KMS-11 (cell line): ENCODE data around the gene CMIP.

ENCODE experiments used
- H2AFZ ChIP-seq: fragments of 200-600 bp; sonication (generic); 2 replicates; pipeline ENCODE4 v1.6.1; 2016; ENCODE audit warnings: antibody characterized with exemption, mixed run types, low read depth
- H3K27ac ChIP-seq: fragments of 200-600 bp; sonication (generic); 2 replicates; pipeline ENCODE4 v1.6.1; 2016; ENCODE audit warnings: mild to moderate bottlenecking, mixed run types
- H3K27me3 ChIP-seq: fragments of 200-600 bp; sonication (generic); 2 replicates; pipeline ENCODE4 v1.6.1; 2017; ENCODE audit warnings: mild to moderate bottlenecking, low read depth, mixed run types, moderate library complexity; ENCODE audit not compliant: insufficient read depth
- H3K36me3 ChIP-seq: fragments of 200-600 bp; sonication (generic); 2 replicates; pipeline ENCODE4 v1.6.1; 2017; ENCODE audit warnings: mild to moderate bottlenecking, mixed run types; ENCODE audit not compliant: insufficient read depth
- H3K4me1 ChIP-seq: fragments of 200-600 bp; sonication (generic); 2 replicates; pipeline ENCODE4 v1.6.1; 2016; ENCODE audit warnings: mild to moderate bottlenecking, low read depth, mixed run types; ENCODE audit not compliant: poor library complexity, severe bottlenecking
- H3K4me2 ChIP-seq: fragments of 200-600 bp; sonication (generic); 2 replicates; pipeline ENCODE4 v1.7.0; 2016; ENCODE audit warnings: mild to moderate bottlenecking, mixed run types
- H3K4me3 ChIP-seq: fragments of 200-600 bp; sonication (generic); IDR thresholded peaks from 2 replicates; pipeline ENCODE4 v1.6.1; 2017; ENCODE audit warnings: low read depth, low read length, mixed read lengths; ENCODE audit not compliant: insufficient read depth
- H3K79me2 ChIP-seq: fragments of 200-600 bp; sonication (generic); 2 replicates; pipeline ENCODE4 v1.6.1; 2016; ENCODE audit warnings: low read depth, mixed run types; ENCODE audit not compliant: insufficient read depth
- H3K9ac ChIP-seq: fragments of 200-600 bp; sonication (generic); 2 replicates; pipeline ENCODE4 v1.6.1; 2016; ENCODE audit warnings: mild to moderate bottlenecking, mixed run types
- H4K20me1 ChIP-seq: fragments of 200-600 bp; sonication (generic); 2 replicates; pipeline ENCODE4 v1.6.1; 2016; ENCODE audit warnings: mild to moderate bottlenecking, mixed run types; ENCODE audit not compliant: insufficient read depth
- TF ChIP-seq, protein P1 (sequence below): fragments of 200-600 bp; sonication (generic); conservative IDR thresholded peaks from 2 replicates; pipeline ENCODE4 v1.6.1; 2017; ENCODE audit warnings: low read depth, mild to moderate bottlenecking, antibody characterized with exemption, low read length, moderate library complexity, mixed read lengths

Gene CMIP

GRCh38 chr16:81607006-81607405 is 162.4 kb downstream of the CMIP start:
- H3K4me1 ChIP-seq = no peaks in the 10 kb centered on the region
- H3K27me3 ChIP-seq = no peaks in the 10 kb centered on the region
- H3K4me2 ChIP-seq = no peak overlapping the region

GRCh38 chr16:81607805-81608522 is 163.4 kb downstream of the CMIP start:
- Histone ChIP-seq H3K9ac (no peak overlapping the region), H4K20me1 (no peaks in the 10 kb centered on the region), H3K79me2 (peaks cover 20% of the 10 kb centered on the region; the same call in 1 of the 2 replicates), H3K27me3 (no peaks in the 10 kb centered on the region), H3K4me3 (no peak overlapping the region), H3K4me2 (no peak overlapping the region), H3K36me3 (0 out of 2 replicates have a peak, but pooled peaks cover 5% of the 10 kb centered on the region), H3K27ac (no peak overlapping the region), H2AFZ (no peak overlapping the region), H3K4me1 (no peaks in the 10 kb centered on the region)
- TF ChIP-seq, protein P1, sequence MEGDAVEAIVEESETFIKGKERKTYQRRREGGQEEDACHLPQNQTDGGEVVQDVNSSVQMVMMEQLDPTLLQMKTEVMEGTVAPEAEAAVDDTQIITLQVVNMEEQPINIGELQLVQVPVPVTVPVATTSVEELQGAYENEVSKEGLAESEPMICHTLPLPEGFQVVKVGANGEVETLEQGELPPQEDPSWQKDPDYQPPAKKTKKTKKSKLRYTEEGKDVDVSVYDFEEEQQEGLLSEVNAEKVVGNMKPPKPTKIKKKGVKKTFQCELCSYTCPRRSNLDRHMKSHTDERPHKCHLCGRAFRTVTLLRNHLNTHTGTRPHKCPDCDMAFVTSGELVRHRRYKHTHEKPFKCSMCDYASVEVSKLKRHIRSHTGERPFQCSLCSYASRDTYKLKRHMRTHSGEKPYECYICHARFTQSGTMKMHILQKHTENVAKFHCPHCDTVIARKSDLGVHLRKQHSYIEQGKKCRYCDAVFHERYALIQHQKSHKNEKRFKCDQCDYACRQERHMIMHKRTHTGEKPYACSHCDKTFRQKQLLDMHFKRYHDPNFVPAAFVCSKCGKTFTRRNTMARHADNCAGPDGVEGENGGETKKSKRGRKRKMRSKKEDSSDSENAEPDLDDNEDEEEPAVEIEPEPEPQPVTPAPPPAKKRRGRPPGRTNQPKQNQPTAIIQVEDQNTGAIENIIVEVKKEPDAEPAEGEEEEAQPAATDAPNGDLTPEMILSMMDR = no peak

More at GRCh38 chr16:81607006-81607405, 162.4 kb downstream of the CMIP start:
- Histone ChIP-seq H3K36me3 (0 out of 2 replicates have a peak, but pooled peaks cover 5% of the 10 kb centered on the region), H4K20me1 (no peaks in the 10 kb centered on the region), H3K9ac (no peak overlapping the region), H2AFZ (no peak overlapping the region), H3K79me2 (peaks cover 23% of the 10 kb centered on the region; the same call in 1 of the 2 replicates), H3K27ac (no peak overlapping the region), H3K4me3 (no peak overlapping the region)
- TF ChIP-seq, protein P1 = no peak

DNA sequence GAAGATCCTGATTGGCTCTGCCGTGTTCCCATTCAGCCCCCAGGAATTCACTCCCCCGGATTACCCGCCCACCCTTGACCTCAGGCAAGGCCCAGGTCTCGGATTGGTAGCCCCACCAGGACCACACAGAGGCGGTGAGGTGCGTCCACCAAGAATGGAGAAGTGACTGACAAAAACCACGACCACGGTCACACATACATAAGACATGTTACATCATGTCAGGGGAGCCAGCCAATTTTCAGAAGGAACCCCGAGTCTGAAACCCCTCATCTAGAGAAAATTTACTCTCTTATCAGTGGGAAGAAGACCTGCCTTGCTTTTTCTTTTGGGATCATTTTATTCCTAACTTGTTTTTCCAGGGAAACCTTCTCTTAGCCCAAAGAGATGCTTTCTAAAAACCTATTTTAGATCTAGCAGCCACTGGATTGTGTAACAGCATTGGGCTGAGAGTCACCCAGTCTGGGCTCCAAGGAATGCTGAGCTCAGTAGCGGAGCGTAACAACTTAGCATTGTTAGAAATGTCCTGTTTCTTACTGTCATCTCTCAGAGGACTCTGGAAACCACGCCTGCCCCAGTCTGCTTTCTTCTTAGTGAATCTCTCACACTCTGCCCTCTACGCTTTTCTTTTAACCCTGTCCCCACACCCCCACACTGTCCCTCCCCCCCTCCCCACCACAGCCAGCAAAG is 164.1 kb downstream of the CMIP start:
- Histone ChIP-seq H3K4me2 (no peak overlapping the region), H3K27me3 (no peaks in the 10 kb centered on the region), H2AFZ (no peak overlapping the region), H3K27ac (no peak overlapping the region), H3K4me1 (peaks cover under 1% of the 10 kb centered on the region), H3K4me3 (no peak overlapping the region), H3K9ac (no peak overlapping the region), H3K36me3 (0 out of 2 replicates have a peak, but pooled peaks cover 5% of the 10 kb centered on the region), H4K20me1 (0 out of 2 replicates have a peak, but pooled peaks cover under 1% of the 10 kb centered on the region), H3K79me2 (peaks cover 16% of the 10 kb centered on the region; the same call in 1 of the 2 replicates)
- TF ChIP-seq, protein P1 = no peak

GRCh38 chr16:81609323-81609892 is 164.8 kb downstream of the CMIP start:
- Histone ChIP-seq H3K27ac (no peak overlapping the region), H3K4me3 (no peak overlapping the region), H3K9ac (no peak overlapping the region), H3K79me2 (peaks cover 11% of the 10 kb centered on the region; the same call in 1 of the 2 replicates), H3K36me3 (0 out of 2 replicates have a peak, but pooled peaks cover 5% of the 10 kb centered on the region), H2AFZ (no peak overlapping the region), H3K4me2 (no peak overlapping the region), H3K27me3 (no peaks in the 10 kb centered on the region), H4K20me1 (0 out of 2 replicates have a peak, but pooled peaks cover 3% of the 10 kb centered on the region), H3K4me1 (peaks cover 8% of the 10 kb centered on the region)
- TF ChIP-seq, protein P1 = no peak
